ENCODE measurements around the gene TNFRSF4. TPM values are rescaled to one million over a fixed set of nuclear protein-coding genes. Genes with fewer than 3 reads are reported as not detected.

Gene TNFRSF4
- total and polyA plus RNA-seq, 2 of the 8 experiments (the other 6 are each of a cell fraction or from before 2014, with no cell fraction given), result 0.06 TPM; not detected in 1

DNA sequence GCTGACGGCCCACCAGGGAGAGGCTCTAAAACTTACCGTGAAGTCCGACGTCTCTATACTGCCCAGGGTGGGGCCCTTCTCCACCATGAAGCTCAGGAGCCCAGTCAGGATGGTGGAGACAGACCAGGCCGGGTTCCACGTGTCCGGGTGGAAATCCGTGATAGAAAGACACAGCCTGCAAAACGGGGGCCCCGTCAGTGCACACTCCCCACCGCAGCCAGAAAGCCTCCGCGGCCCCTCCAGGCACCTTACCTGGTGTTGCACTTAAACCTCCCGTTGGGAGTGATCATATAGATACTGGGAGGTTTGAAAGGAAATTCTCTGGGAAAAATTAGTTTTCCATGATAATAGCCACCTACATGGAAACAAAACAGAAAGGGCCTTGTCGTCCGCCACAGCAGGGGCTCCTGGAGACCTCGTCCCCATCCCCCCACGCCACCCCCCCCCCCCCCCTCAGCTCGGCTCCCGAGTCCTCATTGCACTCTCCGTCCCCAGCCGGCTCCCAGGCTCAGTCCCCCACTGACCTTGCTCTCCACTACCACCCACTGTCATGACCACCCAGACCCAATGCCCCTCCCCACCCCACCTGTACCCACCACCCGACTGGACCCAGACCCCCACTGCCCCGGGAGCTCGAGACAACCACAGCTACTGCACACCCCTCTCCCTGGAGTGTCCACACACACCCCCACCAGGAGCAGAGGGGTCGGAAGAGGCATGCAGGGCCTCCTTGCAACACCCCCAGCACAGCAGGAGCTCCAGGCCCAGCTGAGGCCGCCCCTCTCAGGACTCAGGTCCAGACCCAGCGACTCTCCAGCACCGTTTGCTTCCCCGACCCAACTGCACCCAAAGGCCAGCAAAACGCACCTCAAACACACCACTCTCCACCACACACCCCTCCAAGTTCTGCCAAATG lies 43.3 kb upstream of the TNFRSF4 start (continued):
- TF ChIP-seq HDAC6 (IDR thresholded peaks at IDR 0.05; ENCODE audit: low read depth, low read length) (no peak), CEBPB (IDR thresholded peaks at IDR 0.05; ENCODE audit: low read depth, low read length) (no peak)
